LNCaP clone FGC (cell line): ENCODE measurements around the gene THOC1.

ENCODE experiments used
- DNase-seq: peaks from one replicate; pipeline ENCODE4 v3.0.0-alpha.2; 2011; ENCODE audit warnings: low read depth
- H3K4me3 ChIP-seq: 2 replicates; pipeline ENCODE4 v1.5.1; 2011; ENCODE audit warnings: mild to moderate bottlenecking, low read depth, low read length, control low read depth
- TF ChIP-seq, protein P1 (sequence below): IDR thresholded peaks from 2 replicates; pipeline ENCODE4 v1.5.1; 2012; ENCODE audit warnings: mild to moderate bottlenecking; ENCODE audit not compliant: control insufficient read depth, insufficient read depth; ENCODE audit errors: extremely low read depth

The THOC1 gene

DNA sequence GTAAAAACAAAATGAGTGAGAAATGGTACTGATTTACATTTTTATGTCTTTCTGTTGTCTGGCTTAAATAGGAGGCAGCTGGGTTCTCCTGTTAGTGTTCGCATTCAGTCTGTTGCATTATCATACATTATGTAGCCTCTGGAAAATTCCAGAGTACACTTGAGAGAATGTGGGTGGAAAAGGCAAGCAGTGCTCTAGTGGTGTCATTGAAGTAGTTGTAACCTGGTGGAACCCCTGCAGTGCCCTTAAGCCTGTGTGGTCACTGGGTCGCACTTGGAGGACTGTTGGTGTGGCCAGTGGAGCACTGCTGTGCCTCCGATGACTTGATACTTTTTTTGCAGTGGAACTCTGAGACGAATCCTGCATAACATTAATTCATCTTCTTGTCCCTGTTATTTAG lies 57.1 kb downstream of the THOC1 start:
- H3K4me3 ChIP-seq = no peak overlapping the region
- no peak for DNase-seq
- TF ChIP-seq, protein P1, sequence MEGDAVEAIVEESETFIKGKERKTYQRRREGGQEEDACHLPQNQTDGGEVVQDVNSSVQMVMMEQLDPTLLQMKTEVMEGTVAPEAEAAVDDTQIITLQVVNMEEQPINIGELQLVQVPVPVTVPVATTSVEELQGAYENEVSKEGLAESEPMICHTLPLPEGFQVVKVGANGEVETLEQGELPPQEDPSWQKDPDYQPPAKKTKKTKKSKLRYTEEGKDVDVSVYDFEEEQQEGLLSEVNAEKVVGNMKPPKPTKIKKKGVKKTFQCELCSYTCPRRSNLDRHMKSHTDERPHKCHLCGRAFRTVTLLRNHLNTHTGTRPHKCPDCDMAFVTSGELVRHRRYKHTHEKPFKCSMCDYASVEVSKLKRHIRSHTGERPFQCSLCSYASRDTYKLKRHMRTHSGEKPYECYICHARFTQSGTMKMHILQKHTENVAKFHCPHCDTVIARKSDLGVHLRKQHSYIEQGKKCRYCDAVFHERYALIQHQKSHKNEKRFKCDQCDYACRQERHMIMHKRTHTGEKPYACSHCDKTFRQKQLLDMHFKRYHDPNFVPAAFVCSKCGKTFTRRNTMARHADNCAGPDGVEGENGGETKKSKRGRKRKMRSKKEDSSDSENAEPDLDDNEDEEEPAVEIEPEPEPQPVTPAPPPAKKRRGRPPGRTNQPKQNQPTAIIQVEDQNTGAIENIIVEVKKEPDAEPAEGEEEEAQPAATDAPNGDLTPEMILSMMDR = no peak

DNA sequence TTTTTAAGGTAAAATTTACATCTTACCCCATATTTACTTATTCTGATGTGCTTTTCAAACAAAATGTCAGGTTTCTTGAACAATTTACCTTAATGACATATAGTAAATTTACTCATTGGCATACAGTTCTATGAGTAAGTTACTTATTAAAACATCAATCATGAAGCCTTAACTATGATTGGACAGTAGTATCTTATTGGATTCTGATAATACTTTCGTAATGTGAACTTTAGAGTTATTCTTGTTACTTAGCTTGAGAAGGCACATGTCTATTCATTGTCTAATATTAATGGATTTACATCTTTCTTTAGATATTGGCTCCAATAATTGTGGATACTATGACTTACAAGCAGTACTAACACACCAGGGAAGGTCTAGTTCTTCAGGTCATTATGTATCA lies 57.8 kb downstream of the THOC1 start:
- TF ChIP-seq, protein P1 = no peak
- H3K4me3 ChIP-seq = no peak overlapping the region
- no peak for DNase-seq

DNA sequence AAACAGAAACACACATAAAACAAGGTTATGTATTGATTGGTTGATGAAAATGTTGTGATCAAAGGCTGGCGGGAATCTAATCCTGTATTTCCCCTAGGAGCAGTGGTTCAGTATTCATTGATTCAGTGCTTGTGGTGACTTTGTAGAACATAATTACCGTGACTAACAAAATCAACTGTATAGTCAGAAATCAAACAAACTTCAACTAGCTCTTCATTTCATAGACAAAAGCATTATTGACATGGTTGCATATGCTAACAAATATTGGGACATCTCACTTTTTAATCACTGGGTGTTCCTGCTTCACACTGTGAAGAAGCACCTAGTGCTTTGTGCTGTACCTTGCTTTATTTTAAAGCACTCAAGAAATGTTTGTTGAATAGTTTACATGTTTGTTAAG lies 68.1 kb downstream of the THOC1 start:
- TF ChIP-seq, protein P1 = no peak
- peak; percentile 58 for DNase-seq
- H3K4me3 ChIP-seq = no peak overlapping the region

DNA sequence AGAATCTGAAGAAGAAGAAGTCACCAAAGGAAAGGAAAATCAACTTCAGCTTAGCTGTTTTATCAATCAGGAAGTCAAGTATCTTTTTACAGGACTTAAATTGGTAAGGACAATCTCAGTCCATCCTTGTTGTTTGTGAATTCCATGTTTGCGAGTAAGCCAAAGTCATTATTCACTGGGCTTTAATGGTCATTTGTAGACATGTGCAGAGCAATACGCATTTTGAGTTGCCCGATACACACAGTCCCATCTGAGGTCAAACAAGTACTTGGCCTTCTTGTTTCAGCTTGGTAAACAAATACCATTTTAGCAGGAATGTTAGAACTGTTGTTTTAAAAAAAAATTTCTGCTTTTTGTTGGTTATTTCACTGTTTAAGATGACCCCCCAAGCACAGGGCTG lies 68.6 kb downstream of the THOC1 start:
- H3K4me3 ChIP-seq = no peak overlapping the region
- no peak for DNase-seq
- TF ChIP-seq, protein P1 = no peak

DNA sequence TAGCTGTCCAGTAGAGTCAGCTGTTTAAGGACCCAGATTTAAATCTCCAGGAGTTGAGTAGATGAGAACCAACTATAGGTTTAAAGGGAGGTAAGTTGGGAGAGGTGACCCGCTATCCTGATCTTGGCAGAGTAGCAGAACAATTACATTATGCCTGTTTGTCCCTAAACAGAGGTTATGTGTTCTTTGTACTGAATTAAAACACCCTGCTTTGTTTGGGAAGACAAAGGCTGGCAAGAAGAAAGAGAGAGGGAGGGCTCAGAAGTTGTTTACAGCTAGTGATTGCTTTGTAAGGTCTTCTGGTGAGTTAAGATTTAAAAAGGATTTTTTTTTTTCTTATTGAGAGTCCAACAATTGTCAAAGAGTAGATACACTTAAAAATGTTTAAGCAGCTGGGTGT lies 72.2 kb downstream of the THOC1 start:
- no peak overlapping the region for H3K4me3 ChIP-seq
- TF ChIP-seq, protein P1 = no peak
- DNase-seq = no peak

DNA sequence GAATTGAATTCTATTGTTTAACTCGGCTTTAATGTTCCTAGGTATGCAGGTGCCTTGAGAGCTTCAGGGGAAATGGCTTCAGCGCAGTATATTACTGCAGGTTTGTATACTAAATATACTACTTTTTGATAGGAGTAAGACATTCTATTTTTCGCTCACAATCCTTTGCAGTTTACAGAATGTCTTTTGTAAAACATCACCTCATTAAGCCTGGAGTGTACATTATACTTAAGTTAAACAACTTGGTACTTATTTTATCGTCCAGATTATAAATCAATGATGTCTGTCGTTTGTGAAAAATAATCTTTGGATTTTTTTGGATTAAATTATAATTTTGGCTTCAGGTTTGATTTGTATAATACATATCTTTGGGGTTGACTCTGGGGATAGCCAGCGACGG lies 75.0 kb downstream of the THOC1 start:
- TF ChIP-seq, protein P1 = no peak
- H3K4me3 ChIP-seq = no peak overlapping the region
- DNase-seq = no peak

DNA sequence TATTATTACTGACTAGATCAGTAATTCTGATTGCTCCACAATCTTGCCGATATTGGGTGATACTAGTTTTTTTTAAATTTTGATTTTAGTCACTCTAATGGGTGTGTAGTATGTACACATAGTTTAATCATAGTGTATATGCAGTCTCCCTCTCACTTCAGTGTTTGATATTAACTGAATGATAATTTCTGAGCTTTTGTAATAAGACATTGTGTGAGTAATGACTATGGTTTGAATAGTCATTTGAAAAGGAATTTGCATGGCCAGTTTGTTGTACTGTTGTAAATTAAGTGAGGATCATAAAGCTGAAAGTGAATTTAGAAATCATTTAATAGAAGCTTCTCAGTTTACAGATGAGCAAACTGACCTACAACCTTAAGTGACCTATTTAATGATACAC lies 76.1 kb downstream of the THOC1 start:
- TF ChIP-seq, protein P1 = no peak
- no peak overlapping the region for H3K4me3 ChIP-seq
- DNase-seq = no peak
